OCI-LY1 (cell line): Measurements from ENCODE around the gene JMJD8.

Source experiments
- H2AFZ ChIP-seq: fragments of 200-600 bp; sonication (generic), shearing (Covaris generic); 2 replicates; pipeline ENCODE4 v1.6.0; 2014; ENCODE audit warnings: antibody characterized with exemption, mild to moderate bottlenecking, low read length
- H3F3A ChIP-seq: fragments of 200-600 bp; sonication (generic), shearing (Covaris generic); 2 replicates; pipeline ENCODE4 v1.6.0; 2014; ENCODE audit warnings: mild to moderate bottlenecking, antibody characterized with exemption, low read length, moderate library complexity; ENCODE audit not compliant: insufficient read depth
- H3K27ac ChIP-seq: fragments of 200-600 bp; sonication (generic); 2 replicates; pipeline ENCODE4 v1.5.1; 2014; ENCODE audit warnings: low read length, mixed run types, mild to moderate bottlenecking, low read depth; ENCODE audit not compliant: poor library complexity, severe bottlenecking
- H3K27me3 ChIP-seq: fragments of 200-600 bp; sonication (generic); 2 replicates; pipeline ENCODE4 v1.6.0; 2014; ENCODE audit warnings: antibody characterized with exemption, mild to moderate bottlenecking, low read length, moderate library complexity; ENCODE audit not compliant: insufficient read depth
- H3K36me3 ChIP-seq: fragments of 200-600 bp; sonication (generic); 2 replicates; pipeline ENCODE4 v1.6.1; 2014; ENCODE audit warnings: mild to moderate bottlenecking, antibody characterized with exemption, low read length, moderate library complexity, mixed read lengths; ENCODE audit not compliant: insufficient read depth
- H3K4me1 ChIP-seq: fragments of 200-600 bp; sonication (generic); 2 replicates; pipeline ENCODE4 v1.5.1; 2014; ENCODE audit warnings: mild to moderate bottlenecking, low read length, moderate library complexity; ENCODE audit not compliant: insufficient read depth, severe bottlenecking
- H3K4me2 ChIP-seq: fragments of 200-600 bp; sonication (generic), shearing (Covaris generic); 2 replicates; pipeline ENCODE4 v1.6.1; 2014; ENCODE audit warnings: low read length
- H3K4me3 ChIP-seq: fragments of 200-600 bp; sonication (generic); 2 replicates; pipeline ENCODE4 v1.5.1; 2014; ENCODE audit warnings: low read length, low read depth, mild to moderate bottlenecking, mixed read lengths; ENCODE audit not compliant: poor library complexity, severe bottlenecking
- H3K79me2 ChIP-seq: fragments of 200-600 bp; shearing (Covaris generic); 2 replicates; pipeline ENCODE4 v1.6.1; 2016; ENCODE audit warnings: mixed run types, low read length, mixed read lengths; ENCODE audit not compliant: insufficient read depth
- H3K9ac ChIP-seq: fragments of 200-600 bp; sonication (generic), shearing (Covaris generic); 2 replicates; pipeline ENCODE4 v1.6.1; 2014; ENCODE audit warnings: mild to moderate bottlenecking, low read length, mixed read lengths
- H3K9me2 ChIP-seq: fragments of 200-600 bp; sonication (generic), shearing (Covaris generic); 2 replicates; pipeline ENCODE4 v1.6.1; 2014; ENCODE audit warnings: low read depth, mild to moderate bottlenecking, low read length, mixed read lengths
- H3K9me3 ChIP-seq: fragments of 200-600 bp; shearing (Covaris generic); 2 replicates; pipeline ENCODE4 v1.6.1; 2014; ENCODE audit warnings: low read length, mixed read lengths
- H4K20me1 ChIP-seq: fragments of 200-600 bp; sonication (generic), shearing (Covaris generic); 2 replicates; pipeline ENCODE4 v1.6.0; 2016; ENCODE audit warnings: mild to moderate bottlenecking, low read length; ENCODE audit not compliant: insufficient read depth
- EZH2 ChIP-seq: fragments of 200-600 bp; sonication (generic), shearing (Covaris generic); IDR thresholded peaks from 2 replicates; pipeline ENCODE4 v1.8.0; 2017; ENCODE audit warnings: borderline replicate concordance, mixed run types, mild to moderate bottlenecking, antibody characterized with exemption, low read length, moderate library complexity, mixed read lengths
- TF ChIP-seq, protein P1 (sequence below): fragments of 200-600 bp; sonication (generic), shearing (Covaris generic); IDR thresholded peaks from 2 replicates; pipeline ENCODE4 v1.5.1; 2017; ENCODE audit warnings: mild to moderate bottlenecking, antibody characterized with exemption, low read length, moderate library complexity, mixed read lengths

JMJD8 gene

DNA sequence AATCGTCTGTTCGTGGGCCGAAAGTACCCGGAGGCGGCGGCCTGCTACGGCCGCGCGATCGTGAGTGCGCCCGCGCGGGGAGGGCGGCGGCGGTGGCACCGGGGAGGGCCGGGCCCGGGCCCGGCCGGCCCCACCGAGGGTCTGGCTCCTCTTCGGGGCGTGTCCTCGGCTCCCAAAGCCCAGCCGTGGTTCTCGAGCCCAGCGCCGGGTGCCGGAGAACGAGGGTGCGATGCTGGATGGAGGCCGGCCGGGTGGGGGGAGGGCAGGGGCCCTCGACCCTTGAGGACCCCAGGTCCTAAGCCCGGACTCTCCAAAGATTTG is 3.5 kb downstream of the JMJD8 start:
- Histone ChIP-seq H3K4me2 (peak overlapping the region; percentile 98), H3K79me2 (0 out of 2 replicates have a peak, but pooled peaks cover 8% of the 10 kb centered on the region), H3K9me3 (no peaks in the 10 kb centered on the region), H3K9me2 (no peaks in the 10 kb centered on the region), H3F3A (no peaks in the 10 kb centered on the region), H3K4me1 (peaks cover 56% of the 10 kb centered on the region), H3K27ac (peak overlapping the region; percentile 55), H4K20me1 (no peaks in the 10 kb centered on the region), H3K36me3 (peaks cover 26% of the 10 kb centered on the region), H3K9ac (peak overlapping the region; percentile 86), H3K27me3 (no peaks in the 10 kb centered on the region), H2AFZ (no peak overlapping the region), H3K4me3 (peak overlapping the region; percentile 86)
- TF ChIP-seq, protein P1, sequence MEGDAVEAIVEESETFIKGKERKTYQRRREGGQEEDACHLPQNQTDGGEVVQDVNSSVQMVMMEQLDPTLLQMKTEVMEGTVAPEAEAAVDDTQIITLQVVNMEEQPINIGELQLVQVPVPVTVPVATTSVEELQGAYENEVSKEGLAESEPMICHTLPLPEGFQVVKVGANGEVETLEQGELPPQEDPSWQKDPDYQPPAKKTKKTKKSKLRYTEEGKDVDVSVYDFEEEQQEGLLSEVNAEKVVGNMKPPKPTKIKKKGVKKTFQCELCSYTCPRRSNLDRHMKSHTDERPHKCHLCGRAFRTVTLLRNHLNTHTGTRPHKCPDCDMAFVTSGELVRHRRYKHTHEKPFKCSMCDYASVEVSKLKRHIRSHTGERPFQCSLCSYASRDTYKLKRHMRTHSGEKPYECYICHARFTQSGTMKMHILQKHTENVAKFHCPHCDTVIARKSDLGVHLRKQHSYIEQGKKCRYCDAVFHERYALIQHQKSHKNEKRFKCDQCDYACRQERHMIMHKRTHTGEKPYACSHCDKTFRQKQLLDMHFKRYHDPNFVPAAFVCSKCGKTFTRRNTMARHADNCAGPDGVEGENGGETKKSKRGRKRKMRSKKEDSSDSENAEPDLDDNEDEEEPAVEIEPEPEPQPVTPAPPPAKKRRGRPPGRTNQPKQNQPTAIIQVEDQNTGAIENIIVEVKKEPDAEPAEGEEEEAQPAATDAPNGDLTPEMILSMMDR = no peak
- no peak for TF ChIP-seq EZH2

DNA sequence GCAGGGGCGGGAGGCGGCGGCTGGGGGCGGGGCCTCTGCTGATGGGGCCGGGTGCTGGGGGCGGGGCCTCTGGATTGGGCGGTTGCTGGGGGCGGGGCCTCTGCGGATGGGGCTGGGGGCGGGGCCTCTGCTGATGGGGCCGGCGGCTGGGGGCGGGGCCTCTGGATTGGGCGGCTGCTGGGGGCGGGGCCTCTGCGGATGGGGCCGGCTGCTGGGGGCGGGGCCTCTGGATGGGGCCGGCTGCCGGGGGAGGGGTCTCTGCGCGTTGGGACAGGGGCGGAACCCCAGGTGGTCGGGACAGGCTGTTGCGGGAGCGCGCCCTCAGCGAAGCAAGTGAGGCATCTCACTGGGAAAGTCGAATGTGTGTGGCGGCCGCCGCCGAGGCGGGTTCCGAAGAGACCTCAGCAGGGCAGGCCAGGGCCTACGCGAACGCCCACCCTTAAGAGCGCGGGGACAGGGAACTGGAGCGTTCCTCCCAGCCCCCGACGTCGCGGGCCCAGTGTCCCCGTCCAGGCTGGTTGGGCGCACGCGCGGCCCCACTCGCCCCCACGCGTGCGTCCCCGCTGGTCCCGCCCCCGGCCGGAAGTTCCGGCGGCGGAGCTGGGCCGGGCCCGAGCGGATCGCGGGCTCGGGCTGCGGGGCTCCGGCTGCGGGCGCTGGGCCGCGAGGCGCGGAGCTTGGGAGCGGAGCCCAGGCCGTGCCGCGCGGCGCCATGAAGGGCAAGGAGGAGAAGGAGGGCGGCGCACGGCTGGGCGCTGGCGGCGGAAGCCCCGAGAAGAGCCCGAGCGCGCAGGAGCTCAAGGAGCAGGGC is 4.1 kb downstream of the JMJD8 start, which contains the start of gene STUB1:
TSS of gene STUB1 (plus strand) at position 597 of the 811 bp plus-strand sequence. CDS start at position 713, 116 bp downstream.
- H3F3A ChIP-seq = no peaks in the 10 kb centered on the region
- H3K27me3 ChIP-seq = no peaks in the 10 kb centered on the region
- no peaks in the 10 kb centered on the region for H4K20me1 ChIP-seq
- H3K9me3 ChIP-seq = no peaks in the 10 kb centered on the region
- H3K4me2 ChIP-seq = peak within 1 kb of the TSS; percentile 98
- peak within 1 kb of the TSS; percentile 86 for H3K4me3 ChIP-seq
- peak within 1 kb of the TSS; percentile 86 for H3K9ac ChIP-seq
- peaks cover 23% of the 10 kb centered on the region for H3K36me3 ChIP-seq
- peak within 1 kb of the TSS; percentile 75 for H3K27ac ChIP-seq
- no peaks in the 10 kb centered on the region for H3K9me2 ChIP-seq
- no peak for TF ChIP-seq EZH2
- TF ChIP-seq, protein P1 = no peak
- peaks cover 51% of the 10 kb centered on the region for H3K4me1 ChIP-seq
- no peak within 1 kb of the TSS for H2AFZ ChIP-seq
- 0 out of 2 replicates have a peak, but pooled peaks cover 8% of the 10 kb centered on the region for H3K79me2 ChIP-seq

DNA sequence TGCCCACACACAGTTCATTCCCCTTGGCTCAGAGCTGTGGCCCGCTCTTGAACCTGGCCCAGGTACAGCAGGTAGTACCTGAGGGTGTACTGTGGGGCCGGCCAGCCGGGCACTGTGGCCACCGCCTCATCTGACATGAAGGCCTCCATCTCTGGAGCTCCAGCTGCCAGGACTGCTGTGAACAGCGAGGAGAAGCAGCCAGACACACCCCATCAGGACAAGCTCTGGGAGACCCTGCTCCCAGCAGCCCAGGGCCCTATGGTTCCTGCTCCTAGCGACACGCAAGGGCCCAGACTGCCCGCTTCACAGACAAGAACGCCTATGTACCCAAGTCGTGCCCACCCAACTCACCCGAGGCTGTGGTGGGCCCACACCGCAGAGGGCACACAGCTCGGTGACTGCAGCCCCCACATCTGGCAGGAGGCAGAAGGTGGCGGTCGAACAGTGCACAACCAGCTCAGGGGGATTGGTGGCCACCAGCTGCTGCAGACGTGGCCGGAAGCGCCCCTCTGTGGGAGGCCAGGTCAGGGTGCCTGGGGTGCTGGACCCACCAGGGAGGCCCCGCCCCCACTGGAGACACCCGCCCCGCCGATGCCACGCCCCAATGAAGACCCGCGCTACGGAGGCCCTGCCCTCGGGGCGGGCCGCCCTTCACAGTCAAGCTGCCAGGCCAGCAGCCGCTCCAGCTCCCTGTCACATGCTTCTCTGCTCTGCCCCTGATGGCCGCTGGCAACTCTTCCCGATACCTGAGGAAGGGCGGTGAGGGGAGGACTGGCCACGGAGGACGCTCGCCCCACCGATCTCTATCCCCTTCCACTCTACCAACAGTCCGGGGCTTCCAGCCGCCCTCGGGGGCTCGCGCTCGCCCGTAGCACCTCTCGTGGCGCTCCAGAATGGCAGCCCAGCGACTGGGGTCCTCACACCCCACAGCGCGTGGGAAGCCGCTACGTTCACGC is 5.0 kb downstream of the JMJD8 start:
- peak overlapping the region; percentile 75 for H3K27ac ChIP-seq
- no peaks in the 10 kb centered on the region for H4K20me1 ChIP-seq
- no peaks in the 10 kb centered on the region for H3K9me2 ChIP-seq
- no peaks in the 10 kb centered on the region for H3K9me3 ChIP-seq
- peak overlapping the region; percentile 82 for H3K9ac ChIP-seq
- H3K27me3 ChIP-seq = no peaks in the 10 kb centered on the region
- H3K79me2 ChIP-seq = 0 out of 2 replicates have a peak, but pooled peaks cover 8% of the 10 kb centered on the region
- peak overlapping the region; percentile 69 for H3K4me3 ChIP-seq
- H2AFZ ChIP-seq = no peak overlapping the region
- no peaks in the 10 kb centered on the region for H3F3A ChIP-seq
- H3K36me3 ChIP-seq = peaks cover 29% of the 10 kb centered on the region
- H3K4me1 ChIP-seq = peaks cover 46% of the 10 kb centered on the region
- no peak for TF ChIP-seq EZH2
- TF ChIP-seq, protein P1 = no peak
- H3K4me2 ChIP-seq = peak overlapping the region; percentile 98
